GM04503 (cell line): Measurements from ENCODE around the gene NSG2.
"Not testable (repeated sequence)": the region's sequence is repeated elsewhere in the genome, so short reads cannot be mapped to it uniquely, and the experiment has no call there.

ENCODE experiments used
- DNase-seq: peaks from one replicate; pipeline ENCODE4 v3.0.0-alpha.2; 2012; ENCODE audit warnings: low read depth

NSG2 gene

GRCh38 chr5:174101195-174101730 lies 55.8 kb downstream of the NSG2 start:
- no peak for DNase-seq

- not testable (repeated sequence) for DNase-seq
Observed at GRCh38 chr5:174102574-174102973, 57.1 kb downstream of the NSG2 start.

DNA sequence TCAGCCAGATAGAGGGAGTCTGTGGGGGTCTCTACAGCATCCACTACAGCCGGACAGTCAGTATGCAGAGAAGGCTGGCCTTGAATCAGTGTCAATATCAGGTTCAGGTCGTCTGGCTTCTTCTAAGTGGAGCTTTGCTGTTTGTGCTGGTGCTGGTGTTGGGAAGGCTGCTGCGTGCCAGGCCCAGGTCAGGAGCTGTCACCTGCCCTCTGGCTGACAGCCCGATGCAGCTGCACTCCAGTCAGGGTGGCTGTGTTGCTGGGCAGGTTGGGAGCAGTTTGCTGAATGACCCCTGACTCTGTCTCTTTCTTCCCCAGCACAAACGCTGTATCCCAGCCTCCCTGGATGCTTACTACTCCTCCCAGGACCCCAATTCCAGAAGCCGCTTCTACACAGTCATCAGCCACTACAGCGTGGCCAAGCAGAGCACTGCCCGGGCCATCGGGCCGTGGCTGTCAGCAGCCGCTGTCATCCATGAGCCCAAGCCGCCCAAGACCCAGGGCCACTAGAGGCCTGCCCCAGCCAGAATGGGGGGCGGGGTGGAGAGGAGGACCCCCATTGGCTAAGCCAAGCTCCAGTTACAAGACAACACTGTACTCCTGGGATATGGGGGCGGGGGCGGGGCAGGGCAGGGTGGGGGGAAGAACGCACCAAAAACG lies 61.6 kb downstream of the NSG2 start:
- no peak for DNase-seq

- no peak for DNase-seq
Observed at GRCh38 chr5:174108745-174109144, 63.2 kb downstream of the NSG2 start.

DNA sequence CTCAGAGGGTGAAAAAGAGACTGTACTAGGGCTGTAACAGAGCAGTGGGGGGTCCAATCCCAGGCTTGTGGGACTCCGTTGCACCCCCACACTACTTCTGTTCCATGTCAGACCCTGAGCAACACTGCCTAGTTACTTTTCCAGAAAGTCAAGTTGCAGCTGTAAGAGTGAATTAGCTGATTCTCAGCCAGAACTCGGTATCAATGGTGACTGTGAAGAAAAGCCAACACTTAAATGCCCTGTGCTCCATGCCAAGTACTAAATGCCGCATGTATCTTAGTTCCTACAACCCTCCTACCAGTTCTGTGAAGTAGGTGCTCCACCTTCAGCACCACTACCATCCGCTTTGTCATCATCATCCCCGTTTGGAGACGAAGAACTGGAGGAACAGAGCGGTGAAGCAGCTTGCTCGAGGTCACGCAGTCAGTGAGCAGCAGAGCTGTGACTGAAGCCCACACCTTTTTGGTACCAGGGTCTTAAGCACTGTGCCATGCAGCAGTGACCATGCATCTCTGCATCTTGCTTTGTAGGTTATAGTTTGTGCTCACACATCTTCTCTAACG lies 64.3 kb downstream of the NSG2 start:
- DNase-seq, result no peak

- no peak for DNase-seq
Observed at GRCh38 chr5:174110310-174110709, 64.8 kb downstream of the NSG2 start.

DNA sequence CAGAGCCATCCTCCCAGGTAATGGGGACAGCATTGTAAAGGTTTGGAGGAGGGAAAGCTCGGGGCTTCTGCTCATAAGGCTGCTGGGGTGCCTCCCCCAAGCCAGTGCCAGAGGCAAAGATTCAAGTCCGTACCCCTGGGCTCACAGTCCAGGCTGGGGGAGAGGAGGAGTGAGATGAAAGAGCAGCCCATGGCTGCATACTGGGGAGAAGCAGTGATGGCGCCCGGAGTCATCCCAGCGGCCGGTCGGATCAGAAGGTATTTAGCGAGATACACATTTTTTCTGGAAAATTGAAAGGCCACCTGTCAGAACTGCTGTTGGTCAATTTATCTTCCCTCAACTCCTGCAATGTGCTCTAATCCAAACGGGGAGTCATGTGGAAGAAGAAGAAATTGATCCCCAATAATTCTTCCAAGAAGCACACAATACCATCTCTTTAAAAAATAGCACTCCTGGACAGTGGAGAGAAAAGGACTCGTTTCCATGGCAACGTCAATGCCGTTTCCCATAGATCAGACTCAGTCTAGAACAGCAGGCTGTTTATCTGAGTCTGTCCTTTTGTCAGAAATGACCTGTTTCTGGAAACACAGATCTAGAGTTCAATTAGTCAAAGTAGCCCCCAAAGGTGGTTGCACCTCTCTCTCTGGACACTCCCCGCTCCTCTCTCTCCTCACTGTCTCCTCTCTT lies 65.9 kb downstream of the NSG2 start:
- DNase-seq, result no peak

DNA sequence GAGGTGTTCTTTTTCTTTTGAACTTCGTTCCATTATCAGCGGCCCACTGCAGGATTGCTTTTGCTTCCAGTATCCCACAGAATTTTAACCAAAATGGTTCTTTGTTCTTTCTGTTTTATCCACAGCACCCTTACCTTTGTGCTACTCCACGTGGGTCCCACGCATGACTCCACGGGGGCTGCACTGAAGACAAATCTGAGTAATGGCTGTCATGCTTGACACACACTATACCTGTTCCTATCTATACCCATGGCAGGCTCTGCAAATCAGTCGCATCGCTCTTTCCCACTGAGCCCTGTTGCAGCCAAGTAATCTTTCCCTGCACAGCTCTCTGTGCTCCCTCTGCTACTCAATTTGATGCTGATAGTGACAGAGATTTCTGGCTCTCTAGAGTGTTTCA lies 69.7 kb downstream of the NSG2 start:
- no peak for DNase-seq

GRCh38 chr5:174118823-174119467 lies 73.4 kb downstream of the NSG2 start:
- no peak for DNase-seq

DNA sequence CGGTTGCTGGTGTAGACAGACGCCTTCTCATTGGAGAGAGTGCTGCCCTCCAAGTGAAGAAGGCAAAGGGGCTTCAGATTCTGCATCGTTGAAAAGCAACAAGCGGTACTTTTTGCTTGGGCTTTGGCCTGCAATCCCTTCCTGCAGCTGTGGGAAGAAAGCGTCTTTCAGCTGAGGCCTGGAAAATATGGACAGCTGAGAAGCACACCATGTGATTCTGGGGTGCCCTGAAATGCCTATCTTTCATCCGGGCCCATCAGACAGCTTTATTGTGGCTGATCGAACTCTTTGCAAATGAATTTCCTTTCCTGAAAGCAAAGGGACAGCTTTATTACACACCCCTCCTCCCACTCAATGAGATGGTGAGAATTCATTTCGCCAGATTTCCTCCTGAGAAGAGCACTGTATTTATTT lies 74.0 kb downstream of the NSG2 start:
- no peak for DNase-seq

DNA sequence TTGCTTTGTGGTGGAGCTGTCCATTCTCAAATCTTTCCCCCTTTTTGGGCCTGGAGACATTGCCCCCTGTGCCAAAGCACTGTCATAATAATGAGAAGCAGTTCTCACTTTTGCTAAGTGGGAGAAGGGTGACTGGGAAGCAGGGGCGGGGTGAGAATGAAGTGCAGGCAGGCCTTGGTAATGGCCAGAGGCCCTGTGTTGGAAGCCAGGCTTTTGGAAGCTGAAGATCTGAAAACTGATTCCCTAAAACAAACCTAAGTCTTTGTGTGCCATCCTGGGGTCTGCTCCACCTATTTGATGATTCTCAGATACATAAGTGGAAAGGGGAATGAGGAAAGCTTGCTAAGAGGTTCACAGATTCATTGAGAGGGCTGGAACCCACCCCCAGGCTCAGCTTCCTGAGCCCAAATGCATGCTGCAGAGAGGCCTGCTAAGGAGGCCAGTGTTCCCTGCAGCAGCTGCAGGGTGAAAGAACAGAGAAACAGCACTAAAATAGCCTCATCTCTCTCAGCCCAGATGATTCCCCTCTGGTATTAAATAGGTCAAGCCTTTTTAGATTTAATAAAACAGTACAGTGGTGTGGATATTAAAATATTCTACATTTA lies 75.0 kb downstream of the NSG2 start:
- DNase-seq, result no peak

DNA sequence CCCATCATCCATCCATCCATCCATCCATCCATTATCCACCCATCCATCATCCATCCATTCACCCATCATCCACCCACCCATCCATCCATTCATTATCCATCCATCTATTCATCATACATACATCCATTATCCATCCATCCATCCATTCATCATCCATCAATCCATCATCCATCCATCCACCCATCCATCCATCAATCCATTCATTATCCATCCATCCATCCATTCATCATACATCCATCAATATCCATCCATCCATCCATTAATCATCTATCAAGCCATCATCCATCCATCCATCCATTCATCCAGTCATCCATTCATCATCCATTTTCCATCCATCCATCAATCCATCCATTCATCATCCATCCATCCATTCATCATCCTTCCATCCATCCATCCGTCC lies 89.0 kb downstream of the NSG2 start:
- DNase-seq, result no peak

DNA sequence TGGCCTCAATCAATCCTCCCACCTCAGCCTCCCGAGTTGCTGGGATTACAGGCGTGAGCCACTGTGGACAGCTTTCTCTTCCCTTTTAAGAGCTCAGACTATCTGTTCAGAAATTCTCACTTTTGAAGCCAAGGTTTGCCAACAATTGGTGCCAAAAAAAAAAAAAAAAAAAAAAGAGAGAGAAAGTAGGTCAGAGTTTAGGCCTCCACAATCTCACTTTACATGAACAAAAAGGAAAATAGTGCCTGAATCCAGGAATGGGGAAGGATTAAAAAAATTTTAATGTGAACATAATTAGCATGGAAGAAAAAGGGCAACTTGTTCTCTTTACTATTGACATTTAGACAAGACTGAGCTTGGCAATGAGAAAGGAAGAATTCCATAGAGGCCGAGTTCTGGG lies 94.1 kb downstream of the NSG2 start:
- DNase-seq, result no peak

DNA sequence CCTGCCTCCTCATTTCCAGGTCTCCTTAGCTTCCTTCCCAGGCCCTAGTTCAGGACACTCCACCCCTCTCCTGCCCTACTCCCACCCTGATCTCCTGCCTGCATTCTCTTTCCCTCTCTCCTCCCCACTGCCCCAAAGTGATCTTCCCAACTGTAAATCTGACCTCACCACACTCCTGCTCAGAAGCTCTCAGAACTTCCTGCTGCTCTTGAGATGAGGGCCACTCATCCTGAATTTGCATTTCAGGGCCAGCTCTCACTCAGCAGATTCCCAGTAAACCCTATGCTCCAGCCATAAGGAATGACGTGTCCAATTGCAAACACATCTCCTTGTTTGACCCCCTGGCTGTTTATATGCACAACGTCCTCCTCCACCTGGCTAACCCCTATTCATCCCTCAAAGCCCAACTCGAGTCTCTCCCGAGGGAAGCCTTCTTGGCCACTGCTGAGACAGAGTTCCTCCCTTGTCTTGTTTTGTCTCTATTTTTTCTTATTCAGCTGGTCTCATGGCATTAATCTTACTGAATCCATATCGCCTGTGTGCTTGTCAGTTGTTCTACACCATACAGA lies 95.0 kb downstream of the NSG2 start:
- DNase-seq, result no peak

GRCh38 chr5:174141398-174141797 lies 95.9 kb downstream of the NSG2 start:
- no peak for DNase-seq

DNA sequence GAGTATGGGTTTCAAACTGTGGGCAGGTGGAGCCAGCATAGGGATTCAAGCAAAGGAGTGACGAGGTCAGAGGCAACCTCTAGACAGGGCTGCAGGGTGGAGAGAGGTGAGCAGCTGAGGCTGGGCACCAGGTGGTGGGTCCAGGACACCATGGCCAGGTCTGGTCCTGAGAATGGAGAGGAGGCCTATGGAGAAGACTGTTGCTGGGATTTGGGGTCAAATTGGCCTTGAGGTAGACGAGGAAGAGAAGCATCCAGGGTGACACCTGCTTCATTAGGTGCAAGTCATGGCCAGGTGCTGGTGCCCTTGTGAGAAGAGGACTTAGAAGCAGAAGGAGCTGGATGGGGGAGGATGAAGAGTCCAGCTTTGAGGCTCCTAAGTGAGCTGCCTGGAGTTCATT lies 99.6 kb downstream of the NSG2 start:
- no peak for DNase-seq

DNA sequence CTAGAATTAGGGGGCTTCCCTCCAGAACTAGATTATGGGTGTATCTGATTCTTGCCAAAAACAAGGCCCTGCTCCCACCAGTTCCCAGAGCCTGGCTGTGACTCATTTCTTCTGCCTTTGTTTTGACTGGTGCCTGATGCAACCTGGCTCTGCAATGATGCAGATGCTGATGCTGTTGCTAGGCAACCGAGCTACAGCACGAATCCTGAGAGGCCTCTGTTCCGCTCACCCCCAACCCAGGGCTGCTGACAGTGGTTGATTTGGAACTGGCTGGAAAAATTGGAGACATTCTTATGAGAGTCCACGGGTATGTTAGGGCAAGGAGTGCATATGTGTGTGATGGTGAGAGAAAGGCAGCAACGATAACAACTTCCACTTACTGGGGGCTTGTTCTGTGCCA lies 100.3 kb downstream of the NSG2 start:
- no peak for DNase-seq

DNA sequence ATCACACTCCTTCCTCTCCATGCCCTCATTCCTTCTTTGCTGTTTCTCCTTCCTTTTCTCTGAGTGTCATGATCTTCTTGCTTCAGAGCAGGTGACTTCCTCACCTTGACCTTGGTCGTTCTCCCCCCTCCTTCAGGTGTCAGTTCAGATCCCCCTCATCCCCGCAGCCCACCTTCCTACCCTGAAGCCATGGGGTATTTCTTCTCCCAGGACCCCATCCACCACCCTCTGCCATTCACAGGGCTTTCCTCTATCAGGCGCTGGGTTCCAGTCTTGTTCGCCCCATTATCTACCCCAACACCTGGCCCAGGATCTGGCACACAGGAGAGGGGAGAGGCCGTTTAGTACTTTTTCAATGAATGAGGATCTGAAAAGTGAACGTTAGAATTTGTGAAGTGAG lies 101.0 kb downstream of the NSG2 start:
- no peak for DNase-seq

- DNase-seq, result not testable (repeated sequence)
Observed at GRCh38 chr5:174147012-174147411, 101.5 kb downstream of the NSG2 start.

DNA sequence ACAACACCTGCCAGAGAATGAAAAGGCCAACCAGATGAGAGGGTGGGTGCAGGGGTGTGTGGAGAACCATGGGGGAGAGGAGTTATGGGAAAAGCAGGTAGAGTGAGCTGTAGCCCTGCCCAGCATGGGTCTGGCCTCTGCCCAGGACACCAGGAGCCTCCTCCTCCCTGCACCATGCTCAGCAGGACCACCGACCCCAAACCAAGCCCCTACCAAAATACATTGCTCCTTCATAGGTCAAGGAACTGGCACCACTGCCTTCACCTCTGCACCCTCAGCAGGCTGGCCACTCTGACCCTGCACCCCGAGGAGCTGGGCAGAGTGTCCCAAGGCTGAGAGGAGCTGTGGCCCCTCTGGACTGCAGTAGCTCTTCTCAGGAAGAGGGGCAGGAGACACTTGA lies 102.0 kb downstream of the NSG2 start:
- DNase-seq, result no peak

DNA sequence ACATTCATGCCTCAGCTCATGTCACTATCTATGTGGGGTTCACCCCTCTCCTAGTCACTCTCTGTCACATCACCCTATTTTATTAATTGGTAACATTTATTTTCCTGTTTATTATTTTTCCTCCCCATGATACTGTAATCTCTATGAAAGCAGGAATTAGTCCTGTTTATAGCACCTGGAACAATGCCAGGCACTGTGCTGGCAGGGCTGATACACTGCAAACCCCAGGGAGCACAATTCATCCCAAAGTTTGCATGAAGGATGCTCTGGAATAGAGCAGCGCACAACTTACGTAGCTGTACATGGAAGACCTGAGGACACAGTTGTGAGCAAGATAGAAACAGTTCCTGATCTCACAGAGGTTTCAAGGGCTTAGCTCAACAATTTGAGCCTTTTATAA lies 103.2 kb downstream of the NSG2 start:
- no peak for DNase-seq

DNA sequence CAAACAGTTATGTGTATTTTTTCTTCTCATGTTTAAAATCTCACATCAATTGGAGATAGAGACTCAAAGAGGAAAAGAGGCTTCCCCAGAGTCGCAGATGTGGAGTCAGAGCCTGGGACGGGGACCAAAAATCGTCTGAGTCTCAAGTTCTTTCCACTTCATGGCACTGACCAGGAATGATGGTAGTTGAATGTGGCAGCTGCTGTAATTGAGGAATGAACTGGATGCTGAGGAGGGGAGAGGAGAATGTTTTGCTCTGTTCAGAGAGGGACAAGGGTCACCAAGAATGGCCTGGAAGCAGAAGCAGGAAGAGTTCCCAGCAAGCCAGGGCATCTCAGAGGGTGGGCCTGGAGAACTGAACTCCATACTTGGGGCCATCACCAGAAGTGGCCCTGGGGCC lies 103.9 kb downstream of the NSG2 start:
- DNase-seq, result no peak
